A172 (cell line): ENCODE results near the gene C6orf62. TPM values are rescaled to one million over a fixed set of nuclear protein-coding genes. Genes with fewer than 3 reads are reported as not detected.
A peak's percentile ranks its signal among the peaks of the same experiment; 100 is the strongest.
"Not testable (repeated sequence)": the region's sequence is repeated elsewhere in the genome, so short reads cannot be mapped to it uniquely, and the experiment has no call there.

ENCODE experiments used
- DNase-seq: peaks from one replicate; pipeline ENCODE4 v3.0.0-alpha.2; 2015; ENCODE audit warnings: low spot score
- total RNA-seq: library from RNA; depleted of rRNA; stranded (reverse); fragments of >200 nt; shearing (Covaris generic); gene quantifications from 2 replicates; pipeline ENCODE4 v1.2.3, GENCODE V29; 2014; rRNA removed

C6orf62 gene
- total RNA-seq, result 96.7 and 132 TPM in 2 replicates

GRCh38 chr6:24719125-24719971 is at the start of gene C6orf62:
Gene C6orf62 (minus strand): TSS chr6:24719154. CDS start chr6:24718668, 486 bp downstream.
- peak; percentile 30 for DNase-seq

GRCh38 chr6:24768361-24768760 is 49.4 kb upstream of the C6orf62 start:
- peak; percentile 21 for DNase-seq

- DNase-seq, result peak; percentile 18
These were observed 47.9 kb upstream of the C6orf62 start for GRCh38 chr6:24766680-24767462.

- DNase-seq, result not testable (repeated sequence)
These were observed 47.0 kb upstream of the C6orf62 start for GRCh38 chr6:24765968-24766367.

GRCh38 chr6:24764833-24765828 is 46.2 kb upstream of the C6orf62 start:
- DNase-seq, result not testable (repeated sequence)

GRCh38 chr6:24763578-24763977 is 44.6 kb upstream of the C6orf62 start:
- DNase-seq, result no peak

- no peak for DNase-seq
These were observed 42.9 kb upstream of the C6orf62 start for GRCh38 chr6:24761851-24762250.

- DNase-seq, result peak; percentile 14
These were observed 42.4 kb upstream of the C6orf62 start for GRCh38 chr6:24761193-24761835.

- no peak for DNase-seq
These were observed 41.3 kb upstream of the C6orf62 start for GRCh38 chr6:24760210-24760609.

- DNase-seq, result no peak
These were observed 40.8 kb upstream of the C6orf62 start for GRCh38 chr6:24759718-24760117.

GRCh38 chr6:24757611-24758010 is 38.7 kb upstream of the C6orf62 start:
- no peak for DNase-seq

GRCh38 chr6:24755279-24755678 is 36.3 kb upstream of the C6orf62 start:
- no peak for DNase-seq

GRCh38 chr6:24754378-24754777 is 35.4 kb upstream of the C6orf62 start:
- DNase-seq, result not testable (repeated sequence)

GRCh38 chr6:24753545-24753944 is 34.6 kb upstream of the C6orf62 start:
- DNase-seq, result no peak

- DNase-seq, result no peak
These were observed 34.1 kb upstream of the C6orf62 start for GRCh38 chr6:24752917-24753492.

GRCh38 chr6:24752503-24752902 is 33.5 kb upstream of the C6orf62 start:
- DNase-seq, result no peak

- not testable (repeated sequence) for DNase-seq
These were observed 31.9 kb upstream of the C6orf62 start for GRCh38 chr6:24750878-24751277.

GRCh38 chr6:24749297-24749696 is 30.3 kb upstream of the C6orf62 start:
- no peak for DNase-seq

GRCh38 chr6:24744911-24745310 is 26.0 kb upstream of the C6orf62 start:
- no peak for DNase-seq

- no peak for DNase-seq
These were observed 25.0 kb upstream of the C6orf62 start for GRCh38 chr6:24743944-24744335.
